Measurements from ENCODE around the gene WDR86.

The WDR86 gene

DNA sequence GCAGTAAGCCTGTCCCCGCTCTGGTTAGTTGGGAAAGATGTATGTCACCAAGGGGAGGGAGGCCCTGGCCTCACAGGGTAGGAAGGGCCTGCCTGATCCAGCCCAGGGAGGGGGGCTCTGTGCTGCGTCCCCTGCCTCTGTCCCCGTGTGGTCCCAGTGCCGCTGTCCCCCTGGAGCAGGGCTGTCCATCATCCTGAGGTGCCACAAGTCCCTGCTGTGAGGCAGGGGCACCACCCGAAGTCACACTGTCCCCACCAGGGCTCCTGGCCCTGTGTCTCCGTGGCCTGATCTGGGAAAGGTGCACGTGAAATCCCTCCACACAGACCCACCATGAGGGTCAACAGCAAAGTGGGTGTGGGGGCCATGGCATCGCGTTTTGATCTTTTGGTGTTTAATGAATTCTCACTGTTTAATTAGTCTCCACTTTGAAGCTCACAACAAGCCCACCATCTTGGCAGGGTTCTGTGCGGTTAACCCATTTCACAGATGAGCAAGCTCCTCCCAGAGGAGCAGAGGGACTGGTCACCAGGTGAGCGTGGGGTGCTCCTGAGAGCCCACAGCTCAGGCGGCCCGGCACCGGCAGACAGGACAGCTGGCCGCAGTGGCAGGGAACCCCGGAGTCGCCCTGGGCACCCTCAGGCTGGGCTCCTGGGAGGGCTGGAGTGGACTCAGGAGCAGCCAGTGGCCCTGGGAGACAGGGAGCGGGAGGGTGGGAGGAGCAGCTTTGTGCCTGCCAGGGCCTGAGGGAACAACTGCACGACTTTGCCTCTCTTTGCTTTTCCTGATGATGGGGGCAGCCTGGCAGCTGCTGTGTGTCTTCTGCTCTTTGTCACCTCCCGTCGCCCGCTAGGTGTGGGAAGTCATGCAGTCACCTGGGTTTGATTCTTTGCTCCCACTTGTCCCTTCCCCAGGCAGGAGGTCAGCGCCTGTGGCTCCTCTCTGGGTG, 42.1 kb upstream of the WDR86 start:
- Histone ChIP-seq H3K9me3 (ENCODE audit: control insufficient read depth, low read length) (no peaks in the 10 kb centered on the region), H3K4me1 (ENCODE audit: control insufficient read depth, insufficient read depth, low read length, poor library complexity, severe bottlenecking) (no peaks in the 10 kb centered on the region), H3K4me3 (ENCODE audit: extremely low read depth, insufficient read depth, low read length, poor library complexity, severe bottlenecking) (no peak overlapping the region), H3K27ac (ENCODE audit: low read depth, low read length, severe bottlenecking) (no peak overlapping the region), H3K36me3 (ENCODE audit: control insufficient read depth, insufficient read depth, low read length) (no peaks in the 10 kb centered on the region)
- WGBS, 2 experiments (ENCODE audit: insufficient coverage in 2 of 2) = 89 to 91% methylated on average over 18 of the region's 23 CpGs

GRCh38 chr7:151451156-151451555, 41.3 kb upstream of the WDR86 start:
- Histone ChIP-seq H3K4me1 (ENCODE audit: control insufficient read depth, insufficient read depth, low read length, poor library complexity, severe bottlenecking) (no peaks in the 10 kb centered on the region), H3K9me3 (ENCODE audit: control insufficient read depth, low read length) (no peaks in the 10 kb centered on the region), H3K4me3 (ENCODE audit: extremely low read depth, insufficient read depth, low read length, poor library complexity, severe bottlenecking) (no peak overlapping the region), H3K27ac (ENCODE audit: low read depth, low read length, severe bottlenecking) (no peak overlapping the region), H3K36me3 (ENCODE audit: control insufficient read depth, insufficient read depth, low read length) (no peaks in the 10 kb centered on the region)
- 82 to 96% methylated on average over 4 of the region's 5 CpGs for WGBS, 2 experiments (ENCODE audit: insufficient coverage in 2 of 2)

- Histone ChIP-seq H3K27ac (ENCODE audit: low read depth, low read length, severe bottlenecking) (no peak overlapping the region), H3K4me1 (ENCODE audit: control insufficient read depth, insufficient read depth, low read length, poor library complexity, severe bottlenecking) (no peaks in the 10 kb centered on the region), H3K4me3 (ENCODE audit: extremely low read depth, insufficient read depth, low read length, poor library complexity, severe bottlenecking) (no peak overlapping the region), H3K9me3 (ENCODE audit: control insufficient read depth, low read length) (no peaks in the 10 kb centered on the region), H3K36me3 (ENCODE audit: control insufficient read depth, insufficient read depth, low read length) (no peaks in the 10 kb centered on the region)
- 87 to 98% methylated on average over 9 of the region's 9 CpGs for WGBS, 2 experiments (ENCODE audit: insufficient coverage in 2 of 2)
Measured at GRCh38 chr7:151449990-151450389, 40.2 kb upstream of the WDR86 start.

DNA sequence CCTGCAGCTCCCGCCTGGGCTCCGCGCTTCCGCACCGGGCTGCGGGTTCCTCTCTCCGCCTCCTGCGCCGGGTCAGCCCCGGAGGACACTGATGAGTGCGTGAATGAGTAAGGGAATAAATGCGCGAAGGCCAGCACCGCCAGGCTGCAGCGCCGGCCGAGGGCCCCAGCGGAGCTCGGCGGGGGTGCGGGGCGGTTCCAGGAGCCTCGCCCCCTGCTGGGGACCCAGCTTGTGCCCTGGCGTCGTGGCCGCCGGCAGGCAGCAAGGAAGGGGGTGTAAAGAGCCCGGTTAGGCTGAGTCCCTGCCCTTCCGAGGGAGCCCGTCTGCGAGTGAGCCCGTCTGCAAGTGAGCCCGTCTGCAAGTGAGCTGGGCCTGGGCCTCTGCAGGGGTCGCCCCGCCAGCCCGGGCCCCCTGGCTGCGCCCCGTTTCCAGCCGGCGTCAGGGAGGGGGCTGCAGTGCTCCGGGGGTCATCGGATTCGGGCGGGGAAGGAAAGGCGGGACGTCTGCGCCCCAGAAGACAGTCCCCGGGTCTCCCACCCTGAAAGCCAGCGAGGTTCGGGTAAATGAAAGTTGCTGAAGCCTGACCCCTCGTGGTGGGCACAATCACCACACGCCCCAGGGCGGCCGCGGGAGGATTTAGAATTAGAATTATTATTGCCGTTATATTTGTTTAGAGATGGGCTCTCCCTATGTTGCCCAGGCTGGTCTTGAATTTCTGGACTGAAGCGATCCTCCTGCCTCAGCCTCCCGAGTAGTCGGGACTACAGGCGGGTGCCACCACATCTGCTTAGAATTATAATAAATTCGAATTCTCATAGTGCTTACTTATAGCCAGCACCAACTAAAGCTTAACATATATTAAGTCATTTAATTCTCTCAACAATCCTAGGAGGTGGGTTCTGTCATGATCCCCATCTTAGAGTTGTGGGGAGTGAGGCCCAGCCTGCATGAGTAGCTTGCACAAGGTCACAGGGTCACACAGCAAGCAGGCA, 38.7 kb upstream of the WDR86 start:
- 10 to 14% methylated on average over 41 to 53 of the region's 61 CpGs for WGBS, 2 experiments (ENCODE audit: insufficient coverage in 2 of 2)
- H3K27ac ChIP-seq (ENCODE audit: low read depth, low read length, severe bottlenecking) = no peak overlapping the region
- H3K4me3 ChIP-seq (ENCODE audit: extremely low read depth, insufficient read depth, low read length, poor library complexity, severe bottlenecking) = peak overlapping the region; percentile 37

DNA sequence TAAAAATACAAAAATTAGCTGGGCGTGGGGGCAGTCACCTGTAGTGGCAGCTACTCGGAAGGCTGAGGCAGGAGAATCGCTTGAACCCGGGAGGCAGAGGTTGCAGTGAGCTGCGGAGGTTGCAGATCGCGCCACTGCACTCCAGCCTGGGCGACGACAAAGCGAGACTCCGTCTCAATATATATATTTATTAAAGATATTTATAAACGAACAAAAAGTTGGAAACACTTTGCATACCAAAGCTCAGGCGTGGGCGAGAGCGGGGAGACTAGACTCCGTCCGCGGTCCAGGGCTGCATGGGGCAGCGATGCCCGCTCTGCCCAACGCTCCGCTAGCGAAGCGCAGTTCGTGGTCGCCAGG, 38.0 kb upstream of the WDR86 start:
- H3K4me3 ChIP-seq (ENCODE audit: extremely low read depth, insufficient read depth, low read length, poor library complexity, severe bottlenecking) = no peak overlapping the region
- no peak overlapping the region for H3K27ac ChIP-seq (ENCODE audit: low read depth, low read length, severe bottlenecking)
- no peaks in the 10 kb centered on the region for H3K9me3 ChIP-seq (ENCODE audit: control insufficient read depth, low read length)
- no peaks in the 10 kb centered on the region for H3K36me3 ChIP-seq (ENCODE audit: control insufficient read depth, insufficient read depth, low read length)
- WGBS, 2 experiments (ENCODE audit: insufficient coverage in 2 of 2) = 82 to 87% methylated on average over 13 to 14 of the region's 26 CpGs
- H3K4me1 ChIP-seq (ENCODE audit: control insufficient read depth, insufficient read depth, low read length, poor library complexity, severe bottlenecking) = no peaks in the 10 kb centered on the region

More for the DNA sequence above, 38.7 kb upstream of the WDR86 start:
- Histone ChIP-seq H3K9me3 (ENCODE audit: control insufficient read depth, low read length) (no peaks in the 10 kb centered on the region), H3K4me1 (ENCODE audit: control insufficient read depth, insufficient read depth, low read length, poor library complexity, severe bottlenecking) (no peaks in the 10 kb centered on the region), H3K36me3 (ENCODE audit: control insufficient read depth, insufficient read depth, low read length) (no peaks in the 10 kb centered on the region)

- no peak overlapping the region for H3K27ac ChIP-seq (ENCODE audit: low read depth, low read length, severe bottlenecking)
- H3K9me3 ChIP-seq (ENCODE audit: control insufficient read depth, low read length) = no peaks in the 10 kb centered on the region
- no peaks in the 10 kb centered on the region for H3K4me1 ChIP-seq (ENCODE audit: control insufficient read depth, insufficient read depth, low read length, poor library complexity, severe bottlenecking)
- H3K4me3 ChIP-seq (ENCODE audit: extremely low read depth, insufficient read depth, low read length, poor library complexity, severe bottlenecking) = no peak overlapping the region
- no peaks in the 10 kb centered on the region for H3K36me3 ChIP-seq (ENCODE audit: control insufficient read depth, insufficient read depth, low read length)
- WGBS, 2 experiments (ENCODE audit: insufficient coverage in 2 of 2) = 98% methylated on average over 12 to 15 of the region's 18 CpGs
Measured at GRCh38 chr7:151447312-151447711, 37.5 kb upstream of the WDR86 start.

DNA sequence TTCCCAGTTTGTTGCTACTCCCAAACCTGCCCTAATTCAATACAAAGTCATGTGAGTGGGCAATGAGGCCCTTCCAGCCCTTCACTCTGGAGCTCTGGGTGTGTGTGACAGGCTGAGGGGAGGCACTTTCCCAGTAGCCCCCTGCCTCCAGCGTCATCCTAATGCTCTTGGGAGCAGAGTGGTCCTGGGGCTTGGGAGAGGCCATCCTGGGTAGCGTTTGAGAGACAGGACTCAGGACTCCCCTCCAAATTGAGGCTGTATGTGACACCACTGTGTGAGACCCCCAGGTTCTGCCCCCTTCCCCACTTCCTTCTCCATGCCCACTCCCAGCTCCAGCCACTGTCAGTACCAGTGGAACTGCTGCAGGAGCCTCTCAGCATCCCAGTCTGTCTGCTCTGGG, 36.6 kb upstream of the WDR86 start:
- Histone ChIP-seq H3K36me3 (ENCODE audit: control insufficient read depth, insufficient read depth, low read length) (no peaks in the 10 kb centered on the region), H3K4me1 (ENCODE audit: control insufficient read depth, insufficient read depth, low read length, poor library complexity, severe bottlenecking) (peaks cover 2% of the 10 kb centered on the region), H3K4me3 (ENCODE audit: extremely low read depth, insufficient read depth, low read length, poor library complexity, severe bottlenecking) (no peak overlapping the region), H3K27ac (ENCODE audit: low read depth, low read length, severe bottlenecking) (no peak overlapping the region), H3K9me3 (ENCODE audit: control insufficient read depth, low read length) (no peaks in the 10 kb centered on the region)
- WGBS, 2 experiments (ENCODE audit: insufficient coverage in 2 of 2) = 94 to 100% methylated on average over 2 of the region's 2 CpGs

- Histone ChIP-seq H3K4me1 (ENCODE audit: control insufficient read depth, insufficient read depth, low read length, poor library complexity, severe bottlenecking) (peaks cover 19% of the 10 kb centered on the region), H3K9me3 (ENCODE audit: control insufficient read depth, low read length) (no peaks in the 10 kb centered on the region), H3K27ac (ENCODE audit: low read depth, low read length, severe bottlenecking) (no peak overlapping the region), H3K4me3 (ENCODE audit: extremely low read depth, insufficient read depth, low read length, poor library complexity, severe bottlenecking) (no peak overlapping the region), H3K36me3 (ENCODE audit: control insufficient read depth, insufficient read depth, low read length) (no peaks in the 10 kb centered on the region)
- no CpG with 5 or more reads among the region's 1 CpG for WGBS, 2 experiments (ENCODE audit: insufficient coverage in 2 of 2)
Measured at GRCh38 chr7:151444632-151445031, 34.8 kb upstream of the WDR86 start.

- peaks cover 23% of the 10 kb centered on the region for H3K4me1 ChIP-seq (ENCODE audit: control insufficient read depth, insufficient read depth, low read length, poor library complexity, severe bottlenecking)
- 93 to 96% methylated on average over 6 to 7 of the region's 10 CpGs for WGBS, 2 experiments (ENCODE audit: insufficient coverage in 2 of 2)
- no peak overlapping the region for H3K4me3 ChIP-seq (ENCODE audit: extremely low read depth, insufficient read depth, low read length, poor library complexity, severe bottlenecking)
- no peaks in the 10 kb centered on the region for H3K36me3 ChIP-seq (ENCODE audit: control insufficient read depth, insufficient read depth, low read length)
- peaks cover 4% of the 10 kb centered on the region for H3K9me3 ChIP-seq (ENCODE audit: control insufficient read depth, low read length)
- H3K27ac ChIP-seq (ENCODE audit: low read depth, low read length, severe bottlenecking) = no peak overlapping the region
Measured at GRCh38 chr7:151442776-151443496, 33.1 kb upstream of the WDR86 start.

- Histone ChIP-seq H3K36me3 (ENCODE audit: control insufficient read depth, insufficient read depth, low read length) (no peaks in the 10 kb centered on the region), H3K4me3 (ENCODE audit: extremely low read depth, insufficient read depth, low read length, poor library complexity, severe bottlenecking) (no peak overlapping the region), H3K27ac (ENCODE audit: low read depth, low read length, severe bottlenecking) (no peak overlapping the region), H3K4me1 (ENCODE audit: control insufficient read depth, insufficient read depth, low read length, poor library complexity, severe bottlenecking) (peaks cover 32% of the 10 kb centered on the region), H3K9me3 (ENCODE audit: control insufficient read depth, low read length) (peaks cover 4% of the 10 kb centered on the region)
- WGBS, 2 experiments (ENCODE audit: insufficient coverage in 2 of 2) = 65% methylated on average over 4 to 5 of the region's 10 CpGs
Measured at GRCh38 chr7:151440799-151441445, 31.1 kb upstream of the WDR86 start.
